ENCODE measurements around the gene OR2M3.

DNA sequence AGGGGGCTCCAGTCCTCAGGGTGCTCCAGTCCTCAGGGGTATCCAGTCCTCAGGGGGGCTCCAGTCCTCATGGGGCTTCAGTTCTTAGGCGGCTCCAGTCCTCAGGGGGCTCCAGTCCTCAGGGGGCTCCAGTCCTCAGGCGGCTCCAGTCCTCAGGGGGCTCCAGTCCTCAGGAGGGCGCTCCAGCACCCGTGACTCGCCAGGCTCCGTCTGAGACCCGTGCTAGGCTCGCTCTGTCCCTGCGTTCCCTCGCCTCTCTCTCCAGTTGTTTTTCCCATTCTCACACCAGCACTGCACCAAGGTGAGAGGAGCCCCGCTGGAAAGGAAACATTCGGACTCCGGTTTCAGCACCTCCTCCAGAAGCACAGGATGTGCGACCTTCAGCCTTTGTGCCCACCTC, 31.9 kb upstream of the OR2M3 start:
- TF ChIP-seq, protein P1, sequence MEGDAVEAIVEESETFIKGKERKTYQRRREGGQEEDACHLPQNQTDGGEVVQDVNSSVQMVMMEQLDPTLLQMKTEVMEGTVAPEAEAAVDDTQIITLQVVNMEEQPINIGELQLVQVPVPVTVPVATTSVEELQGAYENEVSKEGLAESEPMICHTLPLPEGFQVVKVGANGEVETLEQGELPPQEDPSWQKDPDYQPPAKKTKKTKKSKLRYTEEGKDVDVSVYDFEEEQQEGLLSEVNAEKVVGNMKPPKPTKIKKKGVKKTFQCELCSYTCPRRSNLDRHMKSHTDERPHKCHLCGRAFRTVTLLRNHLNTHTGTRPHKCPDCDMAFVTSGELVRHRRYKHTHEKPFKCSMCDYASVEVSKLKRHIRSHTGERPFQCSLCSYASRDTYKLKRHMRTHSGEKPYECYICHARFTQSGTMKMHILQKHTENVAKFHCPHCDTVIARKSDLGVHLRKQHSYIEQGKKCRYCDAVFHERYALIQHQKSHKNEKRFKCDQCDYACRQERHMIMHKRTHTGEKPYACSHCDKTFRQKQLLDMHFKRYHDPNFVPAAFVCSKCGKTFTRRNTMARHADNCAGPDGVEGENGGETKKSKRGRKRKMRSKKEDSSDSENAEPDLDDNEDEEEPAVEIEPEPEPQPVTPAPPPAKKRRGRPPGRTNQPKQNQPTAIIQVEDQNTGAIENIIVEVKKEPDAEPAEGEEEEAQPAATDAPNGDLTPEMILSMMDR (IDR thresholded peaks at IDR 0.05): no peak
- TF ChIP-seq POLR2A (IDR thresholded peaks at IDR 0.05): no peak

All from body of pancreas (tissue), 4 donors.